Calu3 (cell line): Measurements from ENCODE around the gene PI16. TPM values are rescaled to one million over a fixed set of nuclear protein-coding genes. Genes with fewer than 3 reads are reported as not detected.
A peak's percentile ranks its signal among the peaks of the same experiment; 100 is the strongest.

Source experiments
- Bru-seq: library from RNA; stranded (reverse); fragments of 400-500 nt; gene quantifications from one replicate; lab custom pipeline; 2021; lab: Mats Ljungman, UMichigan
- BruChase-seq, 2 experiments: library from RNA; stranded (reverse); fragments of 400-500 nt; gene quantifications; one replicate each; lab custom pipeline; 2021; lab: Mats Ljungman, UMichigan
- BruUV-seq: library from RNA; stranded (reverse); fragments of 400-500 nt; replicated peaks from 2 replicates; lab custom pipeline; 2021; lab: Mats Ljungman, UMichigan
- CTCF ChIA-PET: fragments of 300-600 bp; sonication (Branson Sonifier 250); formaldehyde crosslinking; loops from one replicate; lab custom pipeline; 2022; ENCODE audit warnings: antibody characterized with exemption; lab: Charles Lee
- DNase-seq: peaks from one replicate; pipeline ENCODE4 v3.0.0; 2022
- H3K27ac Mint-ChIP-seq: one replicate; pipeline ENCODE4 v1.8.0; 2022; ENCODE audit warnings: mixed read lengths; ENCODE audit not compliant: unreplicated experiment
- H3K27me3 Mint-ChIP-seq: one replicate; pipeline ENCODE4 v1.8.0; 2022; ENCODE audit warnings: mixed read lengths; ENCODE audit not compliant: unreplicated experiment
- H3K36me3 Mint-ChIP-seq: one replicate; pipeline ENCODE4 v1.8.0; 2022; ENCODE audit warnings: mild to moderate bottlenecking, moderate library complexity, mixed read lengths; ENCODE audit not compliant: insufficient read depth, unreplicated experiment
- H3K4me1 Mint-ChIP-seq: one replicate; pipeline ENCODE4 v1.8.0; 2022; ENCODE audit warnings: mild to moderate bottlenecking, low read depth, mixed read lengths; ENCODE audit not compliant: unreplicated experiment
- H3K4me3 Mint-ChIP-seq: one replicate; pipeline ENCODE4 v1.8.0; 2022; ENCODE audit warnings: mild to moderate bottlenecking, low read depth, moderate library complexity, mixed read lengths; ENCODE audit not compliant: unreplicated experiment
- H3K9me3 Mint-ChIP-seq: one replicate; pipeline ENCODE4 v1.8.0; 2022; ENCODE audit warnings: low read depth, mixed read lengths; ENCODE audit not compliant: unreplicated experiment
- intact Hi-C: fragments of 100-400 bp; cut with micrococcal nuclease; formaldehyde crosslinking; loops from one replicate; pipeline ENCODE4 v1.10.0; 2022; ENCODE audit not compliant: unreplicated experiment
- long read RNA-seq: library from polyadenylated mRNA; stranded (forward); transcript quantifications from one replicate; pipeline ENCODE4 v2.0.0, GENCODE V29; 2022
- total RNA-seq: library from RNA; stranded (reverse); gene quantifications from 2 replicates; pipeline ENCODE4 v1.2.3, GENCODE V29; 2022
- TF ChIP-seq, protein P1 (sequence below): fragments of 200-600 bp; IDR thresholded peaks from one replicate; pipeline ENCODE4 v1.8.0; 2022; ENCODE audit warnings: antibody characterized with exemption; ENCODE audit not compliant: unreplicated experiment

The PI16 gene
- total RNA-seq = 0.17 and 0.32 TPM in 2 replicates
- percentile 12 among the genes with signal in this experiment for Bru-seq, nascent RNA
- BruChase-seq, experiment 1, labeled RNA remaining after a 6-hour chase = percentile 16 among the genes with signal in this experiment
- percentile 18 among the genes with signal in this experiment for BruChase-seq, experiment 2, labeled RNA remaining after a 2-hour chase
- long read RNA-seq, partial matches to known transcripts = 1 of 1 reads
- long read RNA-seq, other reads (novel, unspliced or antisense) = 0 of 1 reads

DNA sequence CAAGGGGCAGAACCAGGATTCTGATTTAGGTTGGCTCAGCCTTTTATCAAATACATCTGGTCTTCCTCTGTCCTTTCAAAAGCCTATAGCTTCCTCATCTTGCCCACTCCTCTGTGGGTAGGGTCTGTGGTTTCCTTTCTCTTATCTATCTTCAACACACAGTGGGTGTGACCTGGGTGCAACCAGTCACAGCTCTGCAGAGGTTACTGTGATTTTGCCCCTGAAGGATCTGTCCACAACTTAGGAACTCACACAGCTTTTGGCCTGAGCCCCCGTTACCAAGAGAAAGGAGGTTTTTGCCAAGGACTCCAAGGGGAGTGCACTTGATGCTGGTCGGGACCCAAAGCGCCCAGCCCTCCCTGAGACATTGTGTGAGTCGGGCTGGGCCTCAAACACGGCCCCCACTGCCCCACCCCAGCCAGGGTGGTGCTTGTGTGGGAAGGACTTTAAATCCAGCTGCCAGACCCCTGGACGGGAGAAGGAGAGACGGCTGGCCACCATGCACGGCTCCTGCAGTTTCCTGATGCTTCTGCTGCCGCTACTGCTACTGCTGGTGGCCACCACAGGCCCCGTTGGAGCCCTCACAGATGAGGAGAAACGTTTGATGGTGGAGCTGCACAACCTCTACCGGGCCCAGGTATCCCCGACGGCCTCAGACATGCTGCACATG, at the start of gene PI16:
Gene PI16 (plus strand): TSS at position 477 of the 670 bp plus-strand sequence. CDS start 23 bp downstream, at position 500.
- Mint-ChIP-seq H3K36me3 (no peaks in the 10 kb centered on the region), H3K9me3 (no peaks in the 10 kb centered on the region), H3K4me3 (no peak within 1 kb of the TSS), H3K4me1 (peaks cover 33% of the 10 kb centered on the region), H3K27ac (no peak within 1 kb of the TSS), H3K27me3 (no peaks in the 10 kb centered on the region)
- no peak for DNase-seq
- TF ChIP-seq, protein P1, sequence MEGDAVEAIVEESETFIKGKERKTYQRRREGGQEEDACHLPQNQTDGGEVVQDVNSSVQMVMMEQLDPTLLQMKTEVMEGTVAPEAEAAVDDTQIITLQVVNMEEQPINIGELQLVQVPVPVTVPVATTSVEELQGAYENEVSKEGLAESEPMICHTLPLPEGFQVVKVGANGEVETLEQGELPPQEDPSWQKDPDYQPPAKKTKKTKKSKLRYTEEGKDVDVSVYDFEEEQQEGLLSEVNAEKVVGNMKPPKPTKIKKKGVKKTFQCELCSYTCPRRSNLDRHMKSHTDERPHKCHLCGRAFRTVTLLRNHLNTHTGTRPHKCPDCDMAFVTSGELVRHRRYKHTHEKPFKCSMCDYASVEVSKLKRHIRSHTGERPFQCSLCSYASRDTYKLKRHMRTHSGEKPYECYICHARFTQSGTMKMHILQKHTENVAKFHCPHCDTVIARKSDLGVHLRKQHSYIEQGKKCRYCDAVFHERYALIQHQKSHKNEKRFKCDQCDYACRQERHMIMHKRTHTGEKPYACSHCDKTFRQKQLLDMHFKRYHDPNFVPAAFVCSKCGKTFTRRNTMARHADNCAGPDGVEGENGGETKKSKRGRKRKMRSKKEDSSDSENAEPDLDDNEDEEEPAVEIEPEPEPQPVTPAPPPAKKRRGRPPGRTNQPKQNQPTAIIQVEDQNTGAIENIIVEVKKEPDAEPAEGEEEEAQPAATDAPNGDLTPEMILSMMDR = no peak
- intact Hi-C loops = no loop called here
- CTCF ChIA-PET = no interaction called here
- no TSS peak for BruUV-seq

GRCh38 chr6:36904851-36905393, 49.6 kb upstream of the PI16 start:
- no peaks in the 10 kb centered on the region for H3K9me3 Mint-ChIP-seq
- no peak overlapping the region for H3K27ac Mint-ChIP-seq
- no peaks in the 10 kb centered on the region for H3K27me3 Mint-ChIP-seq
- no TSS peak for BruUV-seq
- TF ChIP-seq, protein P1 = no peak
- H3K36me3 Mint-ChIP-seq = peaks cover 26% of the 10 kb centered on the region
- DNase-seq = no peak
- intact Hi-C loops = no loop called here
- H3K4me3 Mint-ChIP-seq = no peak overlapping the region
- H3K4me1 Mint-ChIP-seq = peaks cover 8% of the 10 kb centered on the region
- CTCF ChIA-PET = interaction anchor here (1.6 kb wide), 1 partner anchor 9 kb away, joined by 5 read pairs; no protein-coding TSS in a partner anchor

- peaks cover 14% of the 10 kb centered on the region for H3K36me3 Mint-ChIP-seq
- CTCF ChIA-PET = no interaction called here
- DNase-seq = no peak
- H3K27me3 Mint-ChIP-seq = no peaks in the 10 kb centered on the region
- H3K27ac Mint-ChIP-seq = no peak overlapping the region
- H3K4me3 Mint-ChIP-seq = no peak overlapping the region
- H3K4me1 Mint-ChIP-seq = peaks cover 9% of the 10 kb centered on the region
- intact Hi-C loops = no loop called here
- TF ChIP-seq, protein P1 = no peak
- BruUV-seq = no TSS peak
- H3K9me3 Mint-ChIP-seq = no peaks in the 10 kb centered on the region
Measured at GRCh38 chr6:36906539-36907325, 47.8 kb upstream of the PI16 start.

- Mint-ChIP-seq H3K36me3 (peaks cover 7% of the 10 kb centered on the region), H3K27ac (no peak overlapping the region), H3K27me3 (no peaks in the 10 kb centered on the region), H3K4me3 (no peak overlapping the region), H3K9me3 (no peaks in the 10 kb centered on the region), H3K4me1 (peaks cover 20% of the 10 kb centered on the region)
- DNase-seq = no peak
- CTCF ChIA-PET = no interaction called here
- no TSS peak for BruUV-seq
- TF ChIP-seq, protein P1 = no peak
- intact Hi-C loops = no loop called here
Measured at GRCh38 chr6:36907781-36908180, 46.8 kb upstream of the PI16 start.
